GM12878 (cell line): ENCODE results near the gene OTULINL. TPM values are rescaled to one million over a fixed set of nuclear protein-coding genes. Genes with fewer than 3 reads are reported as not detected.

ENCODE experiments used
- ATAC-seq: fragments of 200-7000 bp; cut with Tn5 transposase; 3 replicates; pipeline ENCODE4 v1.9.1; 2020; ENCODE audit warnings: mild to moderate bottlenecking, moderate library complexity
- BruUV-seq: library from RNA; stranded (reverse); fragments of 400-500 nt; replicated peaks from 2 replicates; lab custom pipeline; 2021; lab: Mats Ljungman, UMichigan
- CTCF ChIA-PET: fragments of 300-600 bp; sonication (Branson Sonifier 250); formaldehyde crosslinking; extraction: SDS; loops from one replicate; lab custom pipeline; 2021; ENCODE audit warnings: inconsistent platforms; lab: Yijun Ruan, JAX
- POLR2A ChIA-PET: fragments of 350-600 bp; formaldehyde crosslinking; extraction: SDS; loops from one replicate; lab custom pipeline; 2021; ENCODE audit warnings: inconsistent platforms; lab: Charles Lee
- RAD21 ChIA-PET: fragments of 300-600 bp; sonication (Branson Sonifier 250); formaldehyde crosslinking; loops from one replicate; lab custom pipeline; 2023; ENCODE audit warnings: antibody characterized with exemption; ENCODE audit not compliant: unreplicated experiment; lab: Charles Lee
- SMC1A ChIA-PET: fragments of 300-600 bp; sonication (Branson Sonifier 250); formaldehyde crosslinking; loops from one replicate; lab custom pipeline; 2023; ENCODE audit not compliant: unreplicated experiment, uncharacterized antibody; lab: Charles Lee
- DNase-seq: peaks from one replicate; pipeline ENCODE4 v3.0.0-alpha.2; 2011; ENCODE audit warnings: low read depth, low spot score
- FAIRE-seq: peaks from 3 replicates; lab custom pipeline; 2011; peaks lifted over from hg19 to GRCh38; lab: Jason Lieb, UNC
- H2AFZ ChIP-seq: 2 replicates; pipeline ENCODE4 v1.6.0; 2011; ENCODE audit warnings: low read depth, low read length, control low read depth; ENCODE audit not compliant: control insufficient read depth
- H3K27ac ChIP-seq: 2 replicates; pipeline ENCODE4 v1.5.1; 2011; ENCODE audit warnings: control low read depth; ENCODE audit not compliant: control insufficient read depth, insufficient read depth
- H3K27me3 ChIP-seq, 2 experiments: replicated peaks in 1 of 2; 2 replicates each; pipeline versions ENCODE4 v1.6.0 to v1.6.1; 2011; ENCODE audit warnings: low read length in 1 of 2; ENCODE audit not compliant: control insufficient read depth in 2 of 2, insufficient read depth in 2 of 2
- H3K36me3 ChIP-seq, 2 experiments: 2 replicates each; pipeline ENCODE4 v1.5.1; 2011; ENCODE audit warnings: low read length in 1 of 2; ENCODE audit not compliant: control insufficient read depth in 2 of 2, insufficient read depth in 2 of 2
- H3K4me1 ChIP-seq: 2 replicates; pipeline ENCODE4 v1.6.1; 2011; ENCODE audit warnings: mild to moderate bottlenecking, low read length, moderate library complexity, mixed read lengths; ENCODE audit not compliant: control insufficient read depth, insufficient read depth
- H3K4me2 ChIP-seq: 2 replicates; pipeline ENCODE4 v1.6.0; 2011; ENCODE audit warnings: control low read depth; ENCODE audit not compliant: control insufficient read depth, insufficient read depth
- H3K4me3 ChIP-seq: fragments of 200-600 bp; sonication (generic); 2 replicates; pipeline ENCODE4 v1.5.1; 2016
- H3K79me2 ChIP-seq: 2 replicates; pipeline ENCODE4 v1.6.0; 2011; ENCODE audit warnings: low read length; ENCODE audit not compliant: control insufficient read depth, insufficient read depth
- H3K9ac ChIP-seq: 2 replicates; pipeline ENCODE4 v1.8.0; 2011; ENCODE audit warnings: low read length, control low read depth, mixed read lengths; ENCODE audit not compliant: control insufficient read depth, insufficient read depth
- H3K9me3 ChIP-seq: replicated peaks from 3 replicates; pipeline ENCODE4 v1.5.1; 2011; ENCODE audit warnings: mild to moderate bottlenecking, low read length; ENCODE audit not compliant: control insufficient read depth, insufficient read depth
- H4K20me1 ChIP-seq: 2 replicates; pipeline ENCODE4 v1.6.0; 2011; ENCODE audit not compliant: control insufficient read depth, insufficient read depth
- DPF2 ChIP-seq: fragments of 450-650 bp; IDR thresholded peaks from 2 replicates; pipeline ENCODE4 v1.6.1; 2017; ENCODE audit warnings: mild to moderate bottlenecking
- HCFC1 ChIP-seq: fragments of 150-350 bp; IDR thresholded peaks from 2 replicates; pipeline ENCODE4 v1.6.1; 2014; ENCODE audit warnings: low read length
- HDAC6 ChIP-seq: fragments of 200-600 bp; sonication (generic); IDR thresholded peaks from one replicate; pipeline ENCODE4 v1.8.0; 2017; ENCODE audit warnings: antibody characterized with exemption; ENCODE audit not compliant: unreplicated experiment
- IKZF2 ChIP-seq, 2 experiments: fragments of 450-650 bp; IDR thresholded peaks; 2 replicates each; pipeline ENCODE4 v1.6.1; 2017; ENCODE audit warnings: mild to moderate bottlenecking in 2 of 2, moderate library complexity in 2 of 2
- NFXL1 ChIP-seq: fragments of 450-650 bp; IDR thresholded peaks from 2 replicates; pipeline ENCODE4 v1.6.1; 2017; ENCODE audit warnings: antibody characterized with exemption, mild to moderate bottlenecking, borderline replicate concordance
- NFYB ChIP-seq: IDR thresholded peaks from 2 replicates; pipeline ENCODE4 v1.6.1; 2011; ENCODE audit warnings: low read depth, mild to moderate bottlenecking, low read length, improper control_type of control experiment, moderate library complexity; ENCODE audit not compliant: insufficient read depth
- RAD51 ChIP-seq: fragments of 450-650 bp; IDR thresholded peaks from 2 replicates; pipeline ENCODE4 v1.6.1; 2016; ENCODE audit warnings: moderate library complexity, mild to moderate bottlenecking, inconsistent platforms
- SREBF2 ChIP-seq: IDR thresholded peaks from 2 replicates; pipeline ENCODE4 v1.6.1; 2012; ENCODE audit warnings: mild to moderate bottlenecking, low read length
- TCF12 ChIP-seq: IDR thresholded peaks from 2 replicates; pipeline ENCODE4 v1.6.1; 2011; ENCODE audit warnings: low read depth, mild to moderate bottlenecking, low read length
- ZBTB11 ChIP-seq: fragments of 450-650 bp; formaldehyde crosslinking; IDR thresholded peaks from 2 replicates; pipeline ENCODE4 v1.5.0; 2022; ENCODE audit warnings: mild to moderate bottlenecking, missing genetic modification characterization
- ZNF384 ChIP-seq: IDR thresholded peaks from 2 replicates; pipeline ENCODE4 v1.6.1; 2012; ENCODE audit warnings: low read depth, mild to moderate bottlenecking, low read length, improper control_type of control experiment, borderline replicate concordance
- ZSCAN29 ChIP-seq: fragments of 450-650 bp; IDR thresholded peaks from 2 replicates; pipeline ENCODE4 v1.6.1; 2017; ENCODE audit warnings: mild to moderate bottlenecking, moderate library complexity
- WGBS: methylation state at CpG from one replicate; pipeline ENCODE4 v1.1.6; 2016; ENCODE audit warnings: low lambda C conversion rate; ENCODE audit not compliant: insufficient replicate concordance, insufficient coverage; ENCODE audit errors: missing lambda C conversion rate; 5-methylcytosine and 5-hydroxymethylcytosine counted together
- in situ Hi-C: fragments of 300-500 bp; cut with MboI; formaldehyde crosslinking; loops from 9 replicates; pipeline ENCODE4 v1.14.3; 2018; ENCODE audit warnings: mixed read lengths
- intact Hi-C: fragments of 100-400 bp; cut with micrococcal nuclease; formaldehyde crosslinking; loops from one replicate; pipeline ENCODE4 v1.14.2; 2022; ENCODE audit not compliant: unreplicated experiment
- polyA plus RNA-seq, 11 experiments: library from polyadenylated mRNA; depleted of rRNA in 4 of 11; unstranded in 6 of 11; stranded (reverse) in 5 of 11; fragments of >200 nt; fragmentation: Nextera tagmentation in 4 of 11; fragmentation: Illumina TruSeq in 1 of 11; extraction: Ambion mirVana in 4 of 11; extraction: Trizol in 1 of 11; gene quantifications; 1 replicate in 1 of 11; 2 replicates in 10 of 11; pipeline versions ENCODE4 v1.2.1 to v1.2.3, GENCODE V29; 2011 to 2016; ENCODE audit warnings: inconsistent platforms in 2 of 11, missing spikeins in 2 of 11, low read depth in 1 of 11
- total RNA-seq, 4 experiments: library from RNA; depleted of rRNA in 3 of 4; stranded (reverse); fragments of >200 nt in 3 of 4; fragmentation: Illumina TruSeq in 1 of 4; extraction: Trizol in 1 of 4; gene quantifications; 2 replicates each; pipeline versions ENCODE4 v1.2.1 to v1.2.3, GENCODE V29; 2013 to 2021
- TF ChIP-seq, protein P1 (sequence below): fragments of 450-650 bp; IDR thresholded peaks from 2 replicates; pipeline ENCODE4 v1.6.1; 2016; ENCODE audit warnings: mild to moderate bottlenecking
- TF ChIP-seq, protein P2 (sequence below): IDR thresholded peaks from 2 replicates; pipeline ENCODE4 v1.6.1; 2012; ENCODE audit warnings: low read depth, low read length, improper control_type of control experiment

Gene OTULINL
- total and polyA plus RNA-seq, 10 of the 15 experiments (the other 5 are each of a cell fraction or from before 2014, with no cell fraction given), result 0.60 to 4.7 (median 1.8) TPM

DNA sequence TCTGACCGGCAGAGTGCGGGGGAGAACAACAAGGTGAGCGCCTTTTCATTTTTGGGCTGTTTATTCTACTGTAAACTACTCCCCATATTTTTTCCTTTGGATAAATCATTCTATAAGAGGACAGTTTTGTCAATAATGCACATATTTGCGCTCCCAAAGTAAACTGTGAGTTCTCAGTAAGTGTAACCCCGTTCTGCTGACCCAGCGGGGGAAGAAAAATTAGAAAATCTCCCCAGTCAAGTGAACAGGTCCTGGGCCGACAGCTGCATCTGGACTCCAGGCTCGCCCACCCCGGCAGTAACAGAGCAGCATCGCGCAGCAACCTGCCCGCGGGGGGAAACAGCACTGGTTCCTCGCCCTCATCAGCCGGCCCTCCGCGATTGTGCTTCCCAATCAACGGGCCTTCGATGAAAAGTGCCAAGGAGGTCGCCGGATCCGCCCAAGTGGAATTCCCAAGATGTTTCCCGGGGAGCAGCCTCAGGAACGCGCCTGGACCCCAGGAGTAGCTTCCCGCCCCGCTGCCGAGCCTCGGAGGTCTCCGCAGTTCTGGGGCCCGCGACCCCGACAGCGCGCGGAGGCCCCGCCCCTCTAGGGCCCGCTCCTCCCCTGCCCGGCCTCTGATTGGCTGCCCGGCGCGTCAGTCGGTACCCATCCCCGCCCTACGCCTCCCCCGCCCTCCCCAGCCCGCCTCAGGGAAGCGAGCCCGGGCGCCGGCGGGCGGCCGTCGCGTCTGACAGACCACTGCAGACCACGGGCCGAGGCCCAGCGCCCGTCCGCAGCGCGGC, at the start of gene OTULINL (continued):
- TF ChIP-seq DPF2, result peak; percentile 55; the same call in 1 of the 2 replicates
- peak; percentile 88 for TF ChIP-seq NFYB
- TF ChIP-seq, protein P1, sequence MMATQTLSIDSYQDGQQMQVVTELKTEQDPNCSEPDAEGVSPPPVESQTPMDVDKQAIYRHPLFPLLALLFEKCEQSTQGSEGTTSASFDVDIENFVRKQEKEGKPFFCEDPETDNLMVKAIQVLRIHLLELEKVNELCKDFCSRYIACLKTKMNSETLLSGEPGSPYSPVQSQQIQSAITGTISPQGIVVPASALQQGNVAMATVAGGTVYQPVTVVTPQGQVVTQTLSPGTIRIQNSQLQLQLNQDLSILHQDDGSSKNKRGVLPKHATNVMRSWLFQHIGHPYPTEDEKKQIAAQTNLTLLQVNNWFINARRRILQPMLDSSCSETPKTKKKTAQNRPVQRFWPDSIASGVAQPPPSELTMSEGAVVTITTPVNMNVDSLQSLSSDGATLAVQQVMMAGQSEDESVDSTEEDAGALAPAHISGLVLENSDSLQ, result peak; percentile 97

- no peaks in the 10 kb centered on the region for H3K79me2 ChIP-seq
- ChIA-PET RAD21 (no interaction called here), POLR2A (interaction anchor here (0.7 kb wide), 1 partner anchor 8 kb away, joined by 3 read pairs; no protein-coding TSS in a partner anchor), SMC1A (interaction anchor here (0.7 to 0.8 kb wide), 2 partner anchors 32 to 42 kb away, joined by 3 read pairs; no protein-coding TSS in a partner anchor), CTCF (interaction anchor here (1.0 kb wide), 1 partner anchor 16 kb away, joined by 3 read pairs; no protein-coding TSS in a partner anchor)
- intact Hi-C loops (no loop called here), in situ Hi-C loops (no loop called here)
- no peak overlapping the region for H2AFZ ChIP-seq
- FAIRE-seq (no peak), ATAC-seq (no peak), DNase-seq (no peak)
- H3K9me3 ChIP-seq, result no peaks in the 10 kb centered on the region
- no peak overlapping the region for H3K4me3 ChIP-seq
- H3K4me1 ChIP-seq, result no peaks in the 10 kb centered on the region
- H3K9ac ChIP-seq, result no peak overlapping the region
- no peaks in the 10 kb centered on the region for H3K27me3 ChIP-seq
- 2% methylated on average over 3 of the region's 3 CpGs for WGBS
- no peak for TF ChIP-seq ZBTB11
- TF ChIP-seq RAD51, result no peak
- TF ChIP-seq SREBF2, result no peak
- no peak for TF ChIP-seq TCF12
- TF ChIP-seq ZNF384, result no peak
- TF ChIP-seq HDAC6, result no peak
- TF ChIP-seq NFXL1, result no peak
- TF ChIP-seq ZSCAN29, result no peak
- no peak for TF ChIP-seq IKZF2 (IDR thresholded peaks at IDR 0.05)
- TF ChIP-seq, protein P2, sequence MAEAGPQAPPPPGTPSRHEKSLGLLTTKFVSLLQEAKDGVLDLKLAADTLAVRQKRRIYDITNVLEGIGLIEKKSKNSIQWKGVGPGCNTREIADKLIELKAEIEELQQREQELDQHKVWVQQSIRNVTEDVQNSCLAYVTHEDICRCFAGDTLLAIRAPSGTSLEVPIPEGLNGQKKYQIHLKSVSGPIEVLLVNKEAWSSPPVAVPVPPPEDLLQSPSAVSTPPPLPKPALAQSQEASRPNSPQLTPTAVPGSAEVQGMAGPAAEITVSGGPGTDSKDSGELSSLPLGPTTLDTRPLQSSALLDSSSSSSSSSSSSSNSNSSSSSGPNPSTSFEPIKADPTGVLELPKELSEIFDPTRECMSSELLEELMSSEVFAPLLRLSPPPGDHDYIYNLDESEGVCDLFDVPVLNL, result no peak
- TF ChIP-seq HCFC1, result no peak
- no peaks in the 10 kb centered on the region for H3K36me3 ChIP-seq
- H3K4me2 ChIP-seq, result no peak overlapping the region
- no peaks in the 10 kb centered on the region for H4K20me1 ChIP-seq
- no peak overlapping the region for H3K27ac ChIP-seq
- no TSS peak for BruUV-seq
These were observed 49.4 kb upstream of the OTULINL start for GRCh38 chr5:14532180-14532579.
